H1 (cell line): ENCODE measurements around the gene FBXO44. TPM values are rescaled to one million over a fixed set of nuclear protein-coding genes. Genes with fewer than 3 reads are reported as not detected.

ENCODE experiments used
- CTCF ChIA-PET: fragments of 300-600 bp; sonication (Branson Sonifier 250); formaldehyde crosslinking; loops from one replicate; lab custom pipeline; 2021; ENCODE audit not compliant: partially characterized antibody; lab: Charles Lee
- POLR2A ChIA-PET: fragments of 300-600 bp; sonication (Branson Sonifier 250); formaldehyde crosslinking; loops from one replicate; lab custom pipeline; 2021; ENCODE audit warnings: inconsistent platforms; ENCODE audit not compliant: partially characterized antibody; lab: Charles Lee
- DNase-seq, 2 experiments: peaks; one replicate each; pipeline versions ENCODE4 v3.0.0 to v3.0.0-alpha.2; 2010 to 2022; ENCODE audit warnings: low spot score in 2 of 2, low read depth in 1 of 2, mixed read lengths in 1 of 2
- FAIRE-seq: peaks from 2 replicates; lab custom pipeline; 2011; peaks lifted over from hg19 to GRCh38; lab: Jason Lieb, UNC
- H2AFZ ChIP-seq: 2 replicates; pipeline ENCODE4 v1.8.1; 2012; ENCODE audit warnings: low read length, inconsistent platforms
- H2AK5ac ChIP-seq: 2 replicates; pipeline ENCODE4 v1.6.1; 2013; ENCODE audit warnings: low read depth, low read length
- H2BK120ac ChIP-seq: replicated peaks from 2 replicates; pipeline ENCODE3; 2013; ENCODE audit warnings: low read depth, low read length, inconsistent platforms
- H2BK12ac ChIP-seq: 2 replicates; pipeline ENCODE4 v1.6.1; 2013; ENCODE audit warnings: low read depth, low read length
- H2BK15ac ChIP-seq: 2 replicates; pipeline ENCODE4 v1.6.1; 2013; ENCODE audit warnings: low read length
- H2BK20ac ChIP-seq: 2 replicates; pipeline ENCODE4 v1.6.1; 2013; ENCODE audit warnings: low read length
- H2BK5ac ChIP-seq: 2 replicates; pipeline ENCODE4 v1.6.1; 2013; ENCODE audit warnings: low read depth, low read length
- H3K14ac ChIP-seq: 2 replicates; pipeline ENCODE4 v1.6.1; 2013; ENCODE audit warnings: inconsistent platforms; ENCODE audit not compliant: insufficient read length
- H3K18ac ChIP-seq: 2 replicates; pipeline ENCODE4 v1.6.1; 2013; ENCODE audit warnings: low read length; ENCODE audit errors: extremely low read depth
- H3K23ac ChIP-seq: 2 replicates; pipeline ENCODE4 v1.6.1; 2013; ENCODE audit warnings: inconsistent platforms; ENCODE audit not compliant: insufficient read length
- H3K23me2 ChIP-seq: 2 replicates; pipeline ENCODE4 v1.6.1; 2013; ENCODE audit warnings: low read depth, low read length
- H3K27ac ChIP-seq: 2 replicates; pipeline ENCODE4 v1.6.1; 2011; ENCODE audit warnings: low read depth, low read length, inconsistent platforms
- H3K27me3 ChIP-seq, 4 experiments: replicated peaks in 1 of 4; 1 replicate in 1 of 4; 2 replicates in 3 of 4; pipeline versions ENCODE4 v1.6.1 to v1.8.1; 2011 to 2013; ENCODE audit warnings: low read length in 3 of 4, mild to moderate bottlenecking in 3 of 4, inconsistent platforms in 2 of 4, mixed read lengths in 2 of 4, moderate library complexity in 1 of 4; ENCODE audit not compliant: control insufficient read depth in 3 of 4, insufficient read depth in 3 of 4; ENCODE audit errors: extremely low read depth in 1 of 4
- H3K36me3 ChIP-seq, 4 experiments: 2 replicates each; pipeline versions ENCODE4 v1.6.1 to v1.8.1; 2011 to 2013; ENCODE audit warnings: mild to moderate bottlenecking in 4 of 4, low read length in 3 of 4, moderate library complexity in 2 of 4, control low read depth in 1 of 4, inconsistent platforms in 1 of 4; ENCODE audit not compliant: insufficient read depth in 4 of 4, control insufficient read depth in 2 of 4
- H3K4ac ChIP-seq: replicated peaks from 2 replicates; pipeline ENCODE3; 2013; ENCODE audit warnings: low read length, low read depth, mixed read lengths, inconsistent platforms; ENCODE audit not compliant: insufficient read length
- H3K4me1 ChIP-seq, 4 experiments: replicated peaks in 1 of 4; 1 replicate in 1 of 4; 2 replicates in 3 of 4; pipeline versions ENCODE4 v1.6.1 to v1.8.1; 2011 to 2013; ENCODE audit warnings: low read length in 3 of 4, inconsistent platforms in 2 of 4, mixed read lengths in 1 of 4; ENCODE audit not compliant: insufficient read depth in 4 of 4, control insufficient read depth in 3 of 4
- H3K4me2 ChIP-seq, 2 experiments: 2 replicates each; pipeline versions ENCODE4 v1.6.1 to v1.8.1; 2011 to 2013; ENCODE audit warnings: low read depth in 2 of 2, low read length in 2 of 2, control low read depth in 1 of 2, inconsistent platforms in 1 of 2, mild to moderate bottlenecking in 1 of 2; ENCODE audit not compliant: insufficient read depth in 1 of 2
- H3K4me3 ChIP-seq, 4 experiments: fragments of 200-600, 300-600 bp in 1 of 4; sonication (generic), shearing (Covaris generic), sonication (Bioruptor Twin) in 1 of 4; 2 replicates each; pipeline versions ENCODE4 v1.5.1 to v1.8.1; 2011 to 2016; ENCODE audit warnings: low read length in 4 of 4, low read depth in 3 of 4, control low read depth in 2 of 4, inconsistent platforms in 2 of 4, mild to moderate bottlenecking in 2 of 4, mixed read lengths in 1 of 4, moderate library complexity in 1 of 4; ENCODE audit not compliant: insufficient read depth in 2 of 4; ENCODE audit errors: extremely low read depth in 1 of 4
- H3K56ac ChIP-seq: replicated peaks from 2 replicates; pipeline ENCODE3; 2013; ENCODE audit warnings: low read depth, mild to moderate bottlenecking, mixed read lengths, low read length, inconsistent platforms; ENCODE audit not compliant: insufficient read length
- H3K79me1 ChIP-seq: 2 replicates; pipeline ENCODE4 v1.6.1; 2013; ENCODE audit warnings: low read depth, low read length, control low read depth
- H3K79me2 ChIP-seq, 2 experiments: 2 replicates each; pipeline versions ENCODE4 v1.6.1 to v1.8.1; 2012 to 2013; ENCODE audit warnings: low read length in 2 of 2, mild to moderate bottlenecking in 2 of 2, inconsistent platforms in 1 of 2; ENCODE audit not compliant: insufficient read depth in 2 of 2, control insufficient read depth in 1 of 2
- H3K9ac ChIP-seq, 4 experiments: replicated peaks in 1 of 4; 1 replicate in 1 of 4; 2 replicates in 3 of 4; pipeline versions ENCODE4 v1.6.1 to v1.8.1; 2011 to 2013; ENCODE audit warnings: low read depth in 3 of 4, low read length in 3 of 4, control low read depth in 2 of 4, mild to moderate bottlenecking in 2 of 4, moderate library complexity in 2 of 4, inconsistent platforms in 1 of 4; ENCODE audit errors: extremely low read depth in 1 of 4
- H3K9me3 ChIP-seq, 2 experiments: 2 replicates each; pipeline versions ENCODE4 v1.6.1 to v1.8.1; 2012 to 2013; ENCODE audit warnings: mild to moderate bottlenecking in 2 of 2, moderate library complexity in 2 of 2, control low read depth in 1 of 2, inconsistent platforms in 1 of 2, low read depth in 1 of 2, low read length in 1 of 2, mixed read lengths in 1 of 2; ENCODE audit not compliant: insufficient read depth in 2 of 2
- H4K20me1 ChIP-seq, 2 experiments: replicated peaks in 1 of 2; 2 replicates each; pipeline versions ENCODE3 to v1.8.1; 2011 to 2013; ENCODE audit warnings: inconsistent platforms in 2 of 2, low read length in 2 of 2, mild to moderate bottlenecking in 1 of 2; ENCODE audit not compliant: insufficient read depth in 2 of 2, control insufficient read depth in 1 of 2
- H4K5ac ChIP-seq: 2 replicates; pipeline ENCODE4 v1.6.1; 2013; ENCODE audit warnings: low read length, low read depth, mixed read lengths, inconsistent platforms; ENCODE audit not compliant: insufficient read length
- H4K8ac ChIP-seq: 2 replicates; pipeline ENCODE4 v1.8.0; 2013; ENCODE audit warnings: mild to moderate bottlenecking, moderate library complexity, low read length, inconsistent platforms; ENCODE audit not compliant: insufficient read depth; ENCODE audit errors: extremely low read depth
- H4K91ac ChIP-seq: replicated peaks from 2 replicates; pipeline ENCODE3; 2013; ENCODE audit warnings: low read length, mixed read lengths, inconsistent platforms; ENCODE audit not compliant: insufficient read length
- ASH2L ChIP-seq: fragments of 200-600, 300-600 bp; sonication (generic); IDR thresholded peaks from one replicate; pipeline ENCODE4 v1.7.1; 2017; ENCODE audit warnings: low read length
- BCL11A ChIP-seq, 2 experiments: IDR thresholded peaks; one replicate each; pipeline ENCODE4 v1.6.1; 2011; ENCODE audit warnings: low read depth in 2 of 2, low read length in 2 of 2, mild to moderate bottlenecking in 2 of 2
- CEBPB ChIP-seq: IDR thresholded peaks from 2 replicates; pipeline ENCODE4 v1.6.1; 2012; ENCODE audit warnings: low read depth, low read length
- CHD2 ChIP-seq: IDR thresholded peaks from 2 replicates; pipeline ENCODE4 v1.6.1; 2012; ENCODE audit warnings: low read length, improper control_type of control experiment
- HDAC2 ChIP-seq, 2 experiments: fragments of 300-600 bp in 1 of 2; sonication (generic) in 1 of 2; IDR thresholded peaks; 2 replicates each; pipeline ENCODE4 v1.6.1; 2011 to 2012; ENCODE audit warnings: low read depth in 2 of 2, low read length in 2 of 2, mild to moderate bottlenecking in 2 of 2, moderate library complexity in 2 of 2, borderline replicate concordance in 1 of 2, inconsistent platforms in 1 of 2
- MAFK ChIP-seq: IDR thresholded peaks from 2 replicates; pipeline ENCODE4 v1.6.1; 2012; ENCODE audit warnings: low read depth, mild to moderate bottlenecking, improper control_type of control experiment, low read length
- SIX5 ChIP-seq: IDR thresholded peaks from 2 replicates; pipeline ENCODE4 v1.6.1; 2011; ENCODE audit warnings: mild to moderate bottlenecking, low read depth, low read length
- SUZ12 ChIP-seq: fragments of 200-600 bp; sonication (generic); IDR thresholded peaks from 2 replicates; pipeline ENCODE4 v1.6.1; 2012; ENCODE audit warnings: mild to moderate bottlenecking, inconsistent platforms, low read length, moderate library complexity, mixed read lengths
- WGBS, 2 experiments: shearing (Covaris generic) in 1 of 2; methylation state at CpG; one replicate each; pipeline versions ENCODE4 v1.1.6 to v1.1.7; 2013 to 2015; ENCODE audit warnings: low lambda C conversion rate in 2 of 2, mixed read lengths in 2 of 2, inconsistent platforms in 1 of 2, low coverage in 1 of 2, missing lambda C conversion rate in 1 of 2; ENCODE audit not compliant: insufficient replicate concordance in 2 of 2, insufficient coverage in 1 of 2, insufficient read length in 1 of 2; ENCODE audit errors: extremely low coverage in 1 of 2, missing lambda C conversion rate in 1 of 2; 5-methylcytosine and 5-hydroxymethylcytosine counted together
- polyA plus RNA-seq, 7 experiments: library from polyadenylated mRNA; depleted of rRNA in 3 of 7; stranded (reverse) in 5 of 7; unstranded in 2 of 7; fragments of >200 nt in 5 of 7; fragments of 200-250 nt in 2 of 7; gene quantifications; 1 replicate in 5 of 7; 2 replicates in 1 of 7; 4 replicates in 1 of 7; pipeline versions ENCODE4 v1.2.1 to v1.2.3, GENCODE V29; 2011 to 2013; ENCODE audit warnings: missing spikeins in 2 of 7, mixed read lengths in 2 of 7
- total RNA-seq: library from RNA; stranded (reverse); fragmentation: NEBNext Ultra II Directional; extraction: Animal tissue kit (Norgen Biotek cat#: 25700); gene quantifications from 2 replicates; pipeline ENCODE4 v1.2.1, GENCODE V29; 2021
- TF ChIP-seq, protein P1 (sequence below): IDR thresholded peaks from 2 replicates; pipeline ENCODE4 v1.6.1; 2011; ENCODE audit warnings: low read length, improper control_type of control experiment

Gene FBXO44
- total and polyA plus RNA-seq, 2 of the 8 experiments (the other 6 are each of a cell fraction or from before 2014, with no cell fraction given): 27.0 to 27.2 TPM

GRCh38 chr1:11712285-11712684 lies 57.6 kb downstream of the FBXO44 start:
- Histone ChIP-seq H2BK20ac (no peak overlapping the region), H3K9ac (no peak overlapping the region), H3K14ac (no peak overlapping the region), H3K56ac (no peak overlapping the region), H2BK15ac (no peak overlapping the region), H3K23me2 (no peaks in the 10 kb centered on the region), H2AK5ac (no peak overlapping the region), H4K20me1 (no peaks in the 10 kb centered on the region), H3K4ac (no peak overlapping the region), H3K9me3 (no peaks in the 10 kb centered on the region), H2BK12ac (no peak overlapping the region), H3K79me2 (no peaks in the 10 kb centered on the region), H2AFZ (no peak overlapping the region), H3K79me1 (no peaks in the 10 kb centered on the region), H4K91ac (no peak overlapping the region)
- no peak for FAIRE-seq
- CTCF ChIA-PET: interaction anchor here (1.0 to 11.1 kb wide), 5 partner anchors 17 to 49 kb away, joined by 3 to 129 read pairs (median 4); partner anchors contain the start of gene FBXO6
- 97% methylated on average over 8 of the region's 8 CpGs; no CpG with 5 or more reads in 1 of the 2 experiments for WGBS, 2 experiments
- POLR2A ChIA-PET: interaction anchor here (1.5 to 14.6 kb wide), 2 partner anchors 23 to 47 kb away, joined by 6 to 329 read pairs; partner anchors contain the start of genes DRAXIN and MAD2L2
- TF ChIP-seq MAFK (no peak), CEBPB (no peak), BCL11A (IDR thresholded peaks at IDR 0.05; ENCODE audit: low read depth in 2 of 2, low read length in 2 of 2) (no peak), HDAC2 (IDR thresholded peaks at IDR 0.05; ENCODE audit: borderline replicate concordance in 1 of 2, low read depth in 2 of 2, low read length in 2 of 2) (no peak), SIX5 (no peak), CHD2 (no peak), ASH2L (no peak), SUZ12 (no peak)
- TF ChIP-seq, protein P1, sequence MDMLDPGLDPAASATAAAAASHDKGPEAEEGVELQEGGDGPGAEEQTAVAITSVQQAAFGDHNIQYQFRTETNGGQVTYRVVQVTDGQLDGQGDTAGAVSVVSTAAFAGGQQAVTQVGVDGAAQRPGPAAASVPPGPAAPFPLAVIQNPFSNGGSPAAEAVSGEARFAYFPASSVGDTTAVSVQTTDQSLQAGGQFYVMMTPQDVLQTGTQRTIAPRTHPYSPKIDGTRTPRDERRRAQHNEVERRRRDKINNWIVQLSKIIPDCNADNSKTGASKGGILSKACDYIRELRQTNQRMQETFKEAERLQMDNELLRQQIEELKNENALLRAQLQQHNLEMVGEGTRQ: no peak
- TF ChIP-seq, all 59 proteins: peak for 0
- Histone ChIP-seq H2BK120ac (no peak overlapping the region), H2BK5ac (no peak overlapping the region), H3K4me3 (no peak overlapping the region), H3K4me2 (no peak overlapping the region), H3K27me3 (no peaks in the 10 kb centered on the region), H3K18ac (no peak overlapping the region), H3K36me3 (peaks cover 0 to 4% (median 2%) of the 10 kb centered on the region in 4 experiments; a peak in 5 of 8 replicates), H3K4me1 (peaks cover 0 to 9% (median 6%) of the 10 kb centered on the region in 4 experiments; a peak in 5 of 7 replicates), H3K27ac (no peak overlapping the region), H3K23ac (no peak overlapping the region), H4K8ac (no peak overlapping the region), H4K5ac (no peak overlapping the region)
- no peak for DNase-seq
